ENCODE results near the gene PPARG. TPM values are rescaled to one million over a fixed set of nuclear protein-coding genes. Genes with fewer than 3 reads are reported as not detected.

PPARG gene
- total RNA-seq, 2 donors from 2014 or later = 12.3 to 17.9 TPM

DNA sequence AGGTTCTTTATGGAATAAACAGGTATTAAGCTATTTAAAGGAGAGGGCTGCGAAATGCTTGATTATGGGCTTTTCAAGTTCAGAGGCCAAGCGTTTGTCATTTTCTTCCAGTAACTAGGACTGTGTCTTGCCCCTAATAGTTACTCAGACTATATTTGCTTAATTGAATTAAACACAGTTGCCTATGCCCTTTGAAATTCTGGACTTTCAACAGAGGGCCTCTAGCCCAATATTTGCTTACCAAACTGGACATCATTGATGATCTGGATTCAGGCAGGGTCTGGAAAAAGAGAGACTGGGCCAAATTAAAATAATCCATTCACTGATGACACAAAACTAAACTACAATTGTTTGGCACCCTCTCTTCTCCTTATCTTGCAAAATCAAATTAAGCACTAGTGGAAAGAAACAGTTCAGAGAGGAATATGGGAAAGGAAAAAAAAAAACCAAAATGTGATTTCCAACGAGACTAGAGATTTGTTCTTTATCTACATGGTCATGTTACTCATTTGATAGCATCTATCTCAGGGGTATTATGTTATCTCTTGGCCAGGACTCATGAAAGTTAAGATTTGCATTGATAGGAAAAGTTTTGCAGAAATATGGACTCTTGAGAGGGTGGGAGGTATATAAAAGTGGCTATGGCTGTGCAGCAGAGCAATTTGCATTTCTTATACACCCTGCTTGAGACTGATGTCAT, 120.3 kb downstream of the PPARG start:
- TF ChIP-seq, protein P1, sequence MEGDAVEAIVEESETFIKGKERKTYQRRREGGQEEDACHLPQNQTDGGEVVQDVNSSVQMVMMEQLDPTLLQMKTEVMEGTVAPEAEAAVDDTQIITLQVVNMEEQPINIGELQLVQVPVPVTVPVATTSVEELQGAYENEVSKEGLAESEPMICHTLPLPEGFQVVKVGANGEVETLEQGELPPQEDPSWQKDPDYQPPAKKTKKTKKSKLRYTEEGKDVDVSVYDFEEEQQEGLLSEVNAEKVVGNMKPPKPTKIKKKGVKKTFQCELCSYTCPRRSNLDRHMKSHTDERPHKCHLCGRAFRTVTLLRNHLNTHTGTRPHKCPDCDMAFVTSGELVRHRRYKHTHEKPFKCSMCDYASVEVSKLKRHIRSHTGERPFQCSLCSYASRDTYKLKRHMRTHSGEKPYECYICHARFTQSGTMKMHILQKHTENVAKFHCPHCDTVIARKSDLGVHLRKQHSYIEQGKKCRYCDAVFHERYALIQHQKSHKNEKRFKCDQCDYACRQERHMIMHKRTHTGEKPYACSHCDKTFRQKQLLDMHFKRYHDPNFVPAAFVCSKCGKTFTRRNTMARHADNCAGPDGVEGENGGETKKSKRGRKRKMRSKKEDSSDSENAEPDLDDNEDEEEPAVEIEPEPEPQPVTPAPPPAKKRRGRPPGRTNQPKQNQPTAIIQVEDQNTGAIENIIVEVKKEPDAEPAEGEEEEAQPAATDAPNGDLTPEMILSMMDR (IDR thresholded peaks at IDR 0.05) = no peak
- Histone ChIP-seq H3K27me3 (no peaks in the 10 kb centered on the region), H3K4me3 (no peak overlapping the region), H3K4me1 (no peaks in the 10 kb centered on the region), H3K27ac (no peak overlapping the region), H3K36me3 (no peaks in the 10 kb centered on the region), H3K9me3 (no peaks in the 10 kb centered on the region)
- DNase-seq (ENCODE audit: low spot score) = no peak

DNA sequence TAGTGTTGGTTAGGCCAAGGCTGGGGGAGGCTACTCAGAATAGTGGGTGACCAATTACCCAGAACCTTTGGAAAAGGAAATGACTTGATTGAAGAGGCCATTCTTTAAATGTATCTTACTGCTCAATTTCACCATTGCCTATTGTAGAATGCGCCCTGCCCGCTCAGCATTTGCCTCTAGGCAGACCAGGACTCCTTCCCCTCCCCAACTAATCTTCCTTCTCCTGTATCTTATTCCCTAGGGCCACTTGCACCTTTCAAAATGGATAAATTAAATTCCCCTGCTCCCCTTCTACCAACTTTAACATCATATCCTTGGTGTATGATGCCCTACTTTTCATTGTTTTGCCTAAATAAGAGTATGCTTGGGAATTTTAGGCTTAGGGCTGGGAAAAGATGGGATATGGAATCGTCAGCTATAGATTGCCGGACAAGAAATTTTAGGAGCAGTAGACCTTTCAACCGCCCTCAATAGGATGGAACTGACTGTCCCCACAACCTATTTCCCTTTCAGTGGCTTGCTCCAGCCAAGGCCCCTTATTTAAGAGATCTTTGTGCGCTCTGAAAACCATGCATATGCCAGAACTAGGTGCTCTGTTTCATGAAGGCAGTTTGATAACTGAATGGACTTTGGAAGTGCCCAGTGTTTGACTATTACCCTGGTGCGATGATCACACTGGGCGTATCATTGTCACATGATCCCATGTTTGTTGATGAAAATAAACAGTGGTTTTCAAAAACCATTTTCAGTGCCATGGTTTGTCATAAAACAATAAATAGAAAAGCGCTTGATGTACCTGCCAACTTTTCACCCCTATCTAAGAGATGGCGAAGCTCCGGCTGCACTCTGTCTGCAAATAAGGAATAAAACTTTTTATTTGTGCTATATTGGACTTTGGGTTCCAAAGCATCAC, 121.1 kb downstream of the PPARG start:
- TF ChIP-seq, protein P1 (IDR thresholded peaks at IDR 0.05) = no peak
- H3K27me3 ChIP-seq = no peaks in the 10 kb centered on the region
- no peak overlapping the region for H3K27ac ChIP-seq
- no peaks in the 10 kb centered on the region for H3K9me3 ChIP-seq
- DNase-seq (ENCODE audit: low spot score) = no peak
- H3K36me3 ChIP-seq = no peaks in the 10 kb centered on the region
- H3K4me1 ChIP-seq = no peaks in the 10 kb centered on the region
- no peak overlapping the region for H3K4me3 ChIP-seq

DNA sequence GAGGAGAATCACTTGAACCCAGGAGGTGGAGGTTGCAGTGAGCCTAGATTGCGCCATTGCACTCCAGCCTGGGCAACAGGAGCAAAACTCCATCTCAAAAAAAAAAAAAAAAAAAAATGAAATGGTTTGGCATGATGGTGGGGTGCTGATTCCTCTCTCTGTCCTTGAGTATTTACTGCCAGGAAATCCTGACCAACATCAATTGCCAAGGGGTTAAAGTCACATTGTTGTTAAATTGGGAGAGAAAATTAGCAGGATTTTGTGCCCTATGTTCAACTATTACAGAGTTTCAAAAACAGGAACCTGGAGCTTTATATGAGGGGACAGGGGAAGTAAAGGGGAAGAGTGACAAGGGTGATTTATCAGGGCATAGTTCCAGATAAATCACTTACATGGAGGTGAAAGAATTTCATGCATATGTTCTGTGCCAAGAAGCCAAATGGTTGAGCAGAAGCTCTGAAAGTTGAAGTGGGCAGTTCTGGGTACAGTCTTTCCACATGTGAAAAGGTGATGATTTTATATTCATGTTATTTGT, 124.9 kb downstream of the PPARG start:
- Histone ChIP-seq H3K27ac (no peak overlapping the region), H3K27me3 (no peaks in the 10 kb centered on the region), H3K9me3 (no peaks in the 10 kb centered on the region), H3K4me1 (no peaks in the 10 kb centered on the region), H3K36me3 (no peaks in the 10 kb centered on the region), H3K4me3 (no peak overlapping the region)
- TF ChIP-seq, protein P1 (IDR thresholded peaks at IDR 0.05) = no peak
- no peak for DNase-seq (ENCODE audit: low spot score)

DNA sequence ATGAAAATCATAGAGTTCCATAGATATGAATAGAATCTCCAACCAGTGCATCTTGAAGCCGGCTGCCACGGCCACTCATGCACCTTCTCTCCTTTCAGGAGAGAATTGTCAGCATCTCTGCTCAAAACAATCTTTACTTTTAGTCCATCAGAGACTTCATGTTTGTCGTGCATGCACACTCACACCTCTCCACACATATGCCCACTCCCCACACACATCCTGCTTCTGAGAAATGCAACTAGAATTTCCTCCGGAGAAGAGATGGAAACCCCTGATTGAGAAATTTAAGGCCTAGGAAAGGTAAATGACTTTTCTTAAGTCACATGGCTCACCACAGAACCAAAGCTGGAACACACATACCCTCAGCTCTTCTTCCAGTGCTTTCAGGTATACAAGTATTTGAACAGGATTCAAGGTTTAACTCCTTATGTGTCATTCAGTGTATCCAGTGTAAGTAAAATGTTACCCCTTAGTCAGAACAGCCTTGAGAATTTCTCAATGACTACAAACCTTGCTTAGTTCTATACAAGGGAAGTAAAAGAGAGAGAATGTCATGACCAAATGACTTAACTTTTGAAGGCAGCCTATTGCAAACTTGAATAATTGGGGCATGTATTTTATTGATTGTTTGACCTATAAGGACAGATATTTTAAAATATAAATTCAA, 126.3 kb downstream of the PPARG start:
- Histone ChIP-seq H3K4me1 (no peaks in the 10 kb centered on the region), H3K36me3 (no peaks in the 10 kb centered on the region), H3K4me3 (no peak overlapping the region), H3K27ac (no peak overlapping the region), H3K9me3 (no peaks in the 10 kb centered on the region), H3K27me3 (no peaks in the 10 kb centered on the region)
- no peak for DNase-seq (ENCODE audit: low spot score)
- TF ChIP-seq, protein P1 (IDR thresholded peaks at IDR 0.05) = no peak

DNA sequence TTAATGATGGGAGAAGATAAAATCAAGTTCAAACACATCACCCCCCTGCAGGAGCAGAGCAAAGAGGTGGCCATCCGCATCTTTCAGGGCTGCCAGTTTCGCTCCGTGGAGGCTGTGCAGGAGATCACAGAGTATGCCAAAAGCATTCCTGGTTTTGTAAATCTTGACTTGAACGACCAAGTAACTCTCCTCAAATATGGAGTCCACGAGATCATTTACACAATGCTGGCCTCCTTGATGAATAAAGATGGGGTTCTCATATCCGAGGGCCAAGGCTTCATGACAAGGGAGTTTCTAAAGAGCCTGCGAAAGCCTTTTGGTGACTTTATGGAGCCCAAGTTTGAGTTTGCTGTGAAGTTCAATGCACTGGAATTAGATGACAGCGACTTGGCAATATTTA, 127.9 kb downstream of the PPARG start:
- H3K4me3 ChIP-seq = no peak overlapping the region
- H3K27me3 ChIP-seq = no peaks in the 10 kb centered on the region
- no peaks in the 10 kb centered on the region for H3K4me1 ChIP-seq
- no peaks in the 10 kb centered on the region for H3K36me3 ChIP-seq
- TF ChIP-seq, protein P1 (IDR thresholded peaks at IDR 0.05) = no peak
- H3K9me3 ChIP-seq = no peaks in the 10 kb centered on the region
- no peak for DNase-seq (ENCODE audit: low spot score)
- no peak overlapping the region for H3K27ac ChIP-seq

Measured in right atrium auricular region (tissue), 2 donors.